ENCODE results near the gene KCNH3.

KCNH3 gene

GRCh38 chr12:49566361-49566760 is 27.5 kb downstream of the KCNH3 start:
- Histone ChIP-seq H3K27ac (no peak overlapping the region), H3K36me3 (peaks cover 48% of the 10 kb centered on the region), H3K4me1 (ENCODE audit: control insufficient read depth in 1 of 2, insufficient read depth in 1 of 2, low read depth in 1 of 2, low read length in 1 of 2) (peaks cover 16 to 21% of the 10 kb centered on the region in 2 experiments), H3K9me3 (no peaks in the 10 kb centered on the region), H3K4me3 (ENCODE audit: low read depth in 1 of 2, low read length in 1 of 2) (no peak overlapping the region), H3K27me3 (no peaks in the 10 kb centered on the region)
- TF ChIP-seq CTCF (IDR thresholded peaks at IDR 0.05) = no peak

GRCh38 chr12:49567302-49567610 is 28.4 kb downstream of the KCNH3 start:
- Histone ChIP-seq H3K27ac (peak overlapping the region; percentile 94), H3K9me3 (no peaks in the 10 kb centered on the region), H3K4me1 (ENCODE audit: control insufficient read depth in 1 of 2, insufficient read depth in 1 of 2, low read depth in 1 of 2, low read length in 1 of 2) (peaks cover 16 to 21% of the 10 kb centered on the region in 2 experiments), H3K27me3 (no peaks in the 10 kb centered on the region), H3K36me3 (peaks cover 39% of the 10 kb centered on the region), H3K4me3 (ENCODE audit: low read depth in 1 of 2, low read length in 1 of 2) (peak overlapping the region; percentile 68 to 98)
- no peak for TF ChIP-seq CTCF (IDR thresholded peaks at IDR 0.05)

- Histone ChIP-seq H3K4me1 (ENCODE audit: control insufficient read depth in 1 of 2, insufficient read depth in 1 of 2, low read depth in 1 of 2, low read length in 1 of 2) (peaks cover 16 to 21% of the 10 kb centered on the region in 2 experiments), H3K4me3 (ENCODE audit: low read depth in 1 of 2, low read length in 1 of 2) (peak within 1 kb of the TSS; percentile 68 to 98), H3K36me3 (peaks cover 33% of the 10 kb centered on the region), H3K27me3 (no peaks in the 10 kb centered on the region), H3K27ac (peak within 1 kb of the TSS; percentile 94), H3K9me3 (no peaks in the 10 kb centered on the region)
- peak; percentile 40 for TF ChIP-seq CTCF (IDR thresholded peaks at IDR 0.05)
Measured at GRCh38 chr12:49567611-49568441, 29.0 kb downstream of the KCNH3 start, which contains the start of gene MCRS1. MCRS1 (minus strand) TSS chr12:49568142; CDS start chr12:49566731, 1,411 bp downstream.

- H3K27ac ChIP-seq = peak overlapping the region; percentile 94
- no peaks in the 10 kb centered on the region for H3K27me3 ChIP-seq
- H3K4me3 ChIP-seq (ENCODE audit: low read depth in 1 of 2, low read length in 1 of 2) = peak overlapping the region; percentile 68 to 98
- H3K36me3 ChIP-seq = peaks cover 25% of the 10 kb centered on the region
- H3K9me3 ChIP-seq = no peaks in the 10 kb centered on the region
- peaks cover 16 to 21% of the 10 kb centered on the region in 2 experiments for H3K4me1 ChIP-seq (ENCODE audit: control insufficient read depth in 1 of 2, insufficient read depth in 1 of 2, low read depth in 1 of 2, low read length in 1 of 2)
- no peak for TF ChIP-seq CTCF (IDR thresholded peaks at IDR 0.05)
Measured at GRCh38 chr12:49568442-49569162, 29.8 kb downstream of the KCNH3 start.

GRCh38 chr12:49577589-49578315 is 38.9 kb downstream of the KCNH3 start:
- H3K9me3 ChIP-seq = no peaks in the 10 kb centered on the region
- no peaks in the 10 kb centered on the region for H3K27me3 ChIP-seq
- no peak overlapping the region for H3K27ac ChIP-seq
- no peak overlapping the region for H3K4me3 ChIP-seq (ENCODE audit: low read depth in 1 of 2, low read length in 1 of 2)
- H3K4me1 ChIP-seq (ENCODE audit: control insufficient read depth in 1 of 2, insufficient read depth in 1 of 2, low read depth in 1 of 2, low read length in 1 of 2) = no peaks in the 10 kb centered on the region
- no peaks in the 10 kb centered on the region for H3K36me3 ChIP-seq
- TF ChIP-seq CTCF (IDR thresholded peaks at IDR 0.05) = no peak
